NT2/D1 (cell line): ENCODE data around the gene GAS2L1.

Experiments
- SUZ12 ChIP-seq: IDR thresholded peaks from 2 replicates; pipeline ENCODE4 v1.6.1; 2011; ENCODE audit not compliant: insufficient read length, insufficient read depth; ENCODE audit errors: extremely low read depth
- YY1 ChIP-seq: IDR thresholded peaks from 2 replicates; pipeline ENCODE4 v1.6.1; 2011; ENCODE audit not compliant: insufficient read length, insufficient read depth
- ZNF274 ChIP-seq: IDR thresholded peaks from 2 replicates; pipeline ENCODE4 v1.6.1; 2011; ENCODE audit warnings: mild to moderate bottlenecking, low read depth, low read length

DNA sequence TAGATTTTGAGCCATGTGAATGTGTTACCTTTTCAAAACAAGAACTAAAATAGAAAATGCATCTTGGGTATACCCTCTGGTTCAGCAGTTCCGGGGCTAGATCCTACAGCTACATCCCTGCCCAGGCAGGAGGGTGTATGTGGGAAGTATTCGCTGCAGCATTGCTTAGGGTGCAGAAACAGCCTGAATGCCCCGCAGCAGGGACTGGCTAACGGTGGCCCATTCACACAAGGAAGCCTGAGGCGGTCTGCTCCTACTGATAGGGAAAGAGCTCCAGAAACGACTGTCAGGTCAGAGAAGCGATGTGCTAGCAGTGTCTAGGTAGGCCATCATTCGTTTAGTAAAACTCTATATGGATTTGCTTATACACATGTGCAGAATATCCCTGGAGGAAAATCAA lies 18.9 kb downstream of the GAS2L1 start:
- TF ChIP-seq YY1 (no peak), SUZ12 (no peak), ZNF274 (no peak)
